Measurements from ENCODE around the gene CCDC167.

Gene CCDC167

DNA sequence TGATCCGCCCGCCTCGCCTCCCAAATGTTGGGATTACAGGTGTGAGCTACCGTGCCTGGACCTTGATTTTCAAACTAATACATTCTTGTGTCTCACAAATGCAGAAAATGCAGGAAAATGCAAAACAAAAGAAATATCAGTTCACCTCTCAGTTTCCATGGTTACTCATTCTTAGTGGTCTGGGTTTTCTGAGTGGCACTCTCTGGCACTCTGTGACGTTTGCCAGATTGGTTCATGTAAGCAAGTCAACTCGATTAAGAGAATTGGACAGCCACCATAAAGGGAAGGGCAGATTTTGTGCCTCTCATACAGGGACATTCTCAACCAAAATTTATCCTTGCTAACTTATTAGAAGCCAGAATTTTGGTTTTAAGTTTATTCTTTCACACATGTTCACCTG lies 58.0 kb downstream of the CCDC167 start:
- H3K9me3 ChIP-seq: no peaks in the 10 kb centered on the region
- peaks cover 42% of the 10 kb centered on the region for H3K36me3 ChIP-seq
- H3K4me3 ChIP-seq (ENCODE audit: low read depth, low read length): no peak overlapping the region
- H3K4me1 ChIP-seq: no peaks in the 10 kb centered on the region
- DNase-seq: no peak
- H3K27me3 ChIP-seq: no peaks in the 10 kb centered on the region
- TF ChIP-seq, protein P1, sequence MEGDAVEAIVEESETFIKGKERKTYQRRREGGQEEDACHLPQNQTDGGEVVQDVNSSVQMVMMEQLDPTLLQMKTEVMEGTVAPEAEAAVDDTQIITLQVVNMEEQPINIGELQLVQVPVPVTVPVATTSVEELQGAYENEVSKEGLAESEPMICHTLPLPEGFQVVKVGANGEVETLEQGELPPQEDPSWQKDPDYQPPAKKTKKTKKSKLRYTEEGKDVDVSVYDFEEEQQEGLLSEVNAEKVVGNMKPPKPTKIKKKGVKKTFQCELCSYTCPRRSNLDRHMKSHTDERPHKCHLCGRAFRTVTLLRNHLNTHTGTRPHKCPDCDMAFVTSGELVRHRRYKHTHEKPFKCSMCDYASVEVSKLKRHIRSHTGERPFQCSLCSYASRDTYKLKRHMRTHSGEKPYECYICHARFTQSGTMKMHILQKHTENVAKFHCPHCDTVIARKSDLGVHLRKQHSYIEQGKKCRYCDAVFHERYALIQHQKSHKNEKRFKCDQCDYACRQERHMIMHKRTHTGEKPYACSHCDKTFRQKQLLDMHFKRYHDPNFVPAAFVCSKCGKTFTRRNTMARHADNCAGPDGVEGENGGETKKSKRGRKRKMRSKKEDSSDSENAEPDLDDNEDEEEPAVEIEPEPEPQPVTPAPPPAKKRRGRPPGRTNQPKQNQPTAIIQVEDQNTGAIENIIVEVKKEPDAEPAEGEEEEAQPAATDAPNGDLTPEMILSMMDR (IDR thresholded peaks at IDR 0.05; ENCODE audit: low read depth, low read length): no peak

GRCh38 chr6:37438930-37439329 lies 60.8 kb downstream of the CCDC167 start:
- TF ChIP-seq, protein P1 (IDR thresholded peaks at IDR 0.05; ENCODE audit: low read depth, low read length): no peak
- Histone ChIP-seq H3K4me1 (no peaks in the 10 kb centered on the region; the same call in 1 of the 2 replicates), H3K9me3 (no peaks in the 10 kb centered on the region), H3K36me3 (peaks cover 29% of the 10 kb centered on the region), H3K27me3 (no peaks in the 10 kb centered on the region), H3K4me3 (ENCODE audit: low read depth, low read length) (no peak overlapping the region)
- no peak for DNase-seq

GRCh38 chr6:37435816-37436215 lies 63.9 kb downstream of the CCDC167 start:
- Histone ChIP-seq H3K9me3 (no peaks in the 10 kb centered on the region), H3K4me1 (no peaks in the 10 kb centered on the region; the same call in 1 of the 2 replicates), H3K27me3 (no peaks in the 10 kb centered on the region), H3K36me3 (peaks cover 20% of the 10 kb centered on the region), H3K4me3 (ENCODE audit: low read depth, low read length) (no peak overlapping the region)
- no peak for DNase-seq
- TF ChIP-seq, protein P1 (IDR thresholded peaks at IDR 0.05; ENCODE audit: low read depth, low read length): peak; percentile 12

DNA sequence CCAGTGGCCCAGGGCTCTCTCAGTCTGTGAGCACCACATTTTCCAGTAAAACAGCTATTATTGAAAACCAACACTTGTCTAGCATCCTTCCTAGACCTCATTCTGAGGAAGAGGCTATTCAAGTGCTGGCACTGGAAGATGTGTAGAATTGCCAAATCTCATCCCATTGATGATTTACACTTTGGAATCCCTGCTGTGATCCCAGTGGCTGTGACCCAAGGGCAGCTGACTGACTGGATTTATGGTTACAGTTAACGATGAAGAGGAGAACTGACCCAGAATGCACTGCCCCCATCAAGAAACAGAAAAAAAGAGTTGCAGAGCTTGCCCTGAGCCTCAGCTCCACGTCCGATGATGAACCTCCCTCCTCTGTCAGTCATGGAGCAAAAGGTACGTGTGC lies 64.3 kb downstream of the CCDC167 start:
- Histone ChIP-seq H3K4me3 (ENCODE audit: low read depth, low read length) (no peak overlapping the region), H3K27me3 (no peaks in the 10 kb centered on the region), H3K9me3 (no peaks in the 10 kb centered on the region), H3K4me1 (no peaks in the 10 kb centered on the region; the same call in 1 of the 2 replicates), H3K36me3 (peaks cover 20% of the 10 kb centered on the region)
- TF ChIP-seq, protein P1 (IDR thresholded peaks at IDR 0.05; ENCODE audit: low read depth, low read length): no peak
- no peak for DNase-seq

GRCh38 chr6:37433657-37434271 lies 65.9 kb downstream of the CCDC167 start:
- H3K4me3 ChIP-seq (ENCODE audit: low read depth, low read length): peak overlapping the region; percentile 96
- no peaks in the 10 kb centered on the region for H3K9me3 ChIP-seq
- H3K27me3 ChIP-seq: no peaks in the 10 kb centered on the region
- TF ChIP-seq, protein P1 (IDR thresholded peaks at IDR 0.05; ENCODE audit: low read depth, low read length): no peak
- no peaks in the 10 kb centered on the region; the same call in 1 of the 2 replicates for H3K4me1 ChIP-seq
- H3K36me3 ChIP-seq: peaks cover 16% of the 10 kb centered on the region
- no peak for DNase-seq
